Posterior cingulate gyrus (tissue), 11 donors: ENCODE data around the gene GARS1.
"Not testable (repeated sequence)": the region's sequence is repeated elsewhere in the genome, so short reads cannot be mapped to it uniquely, and the experiment has no call there.

ENCODE experiments used
- DNase-seq, 10 donors: peaks; one replicate each; pipeline versions ENCODE4 v3.0.0 to v3.0.0-alpha.2; 2020 to 2021; ENCODE audit warnings: mixed read lengths in 3 of 10
- intact Hi-C: fragments of 100-400 bp; cut with DNase I; formaldehyde crosslinking; loops from one replicate; pipeline ENCODE4 v1.15.1; 2023

Gene GARS1

GRCh38 chr7:30617359-30617758, 22.7 kb downstream of the GARS1 start:
- no peak for DNase-seq
- intact Hi-C loops, result no loop called here

GRCh38 chr7:30618080-30618676, 23.5 kb downstream of the GARS1 start:
- DNase-seq, result no peak
- intact Hi-C loops, result no loop called here

GRCh38 chr7:30618961-30619360, 24.3 kb downstream of the GARS1 start:
- intact Hi-C loops, result no loop called here
- DNase-seq, result no peak

GRCh38 chr7:30625283-30625682, 30.6 kb downstream of the GARS1 start:
- no peak for DNase-seq
- intact Hi-C loops, result loop anchor here (10.0 kb wide), 1 partner anchor 120 kb away; no protein-coding TSS in a partner anchor

GRCh38 chr7:30627026-30627425, 32.3 kb downstream of the GARS1 start:
- DNase-seq, result no peak
- intact Hi-C loops, result loop anchor here (10.0 kb wide), 1 partner anchor 118 kb away; no protein-coding TSS in a partner anchor

GRCh38 chr7:30630986-30631385, 36.3 kb downstream of the GARS1 start:
- no peak for DNase-seq
- intact Hi-C loops, result no loop called here

GRCh38 chr7:30633223-30633622, 38.5 kb downstream of the GARS1 start:
- no peak for DNase-seq
- intact Hi-C loops, result no loop called here

- no peak for DNase-seq
Observed at GRCh38 chr7:30634193-30634626, 39.5 kb downstream of the GARS1 start.

GRCh38 chr7:30634634-30635201, 40.0 kb downstream of the GARS1 start:
- no peak for DNase-seq
- intact Hi-C loops, result no loop called here

More at GRCh38 chr7:30634193-30634626, 39.5 kb downstream of the GARS1 start:
- intact Hi-C loops, result no loop called here

- no peak for DNase-seq
- intact Hi-C loops, result no loop called here
Observed at GRCh38 chr7:30635798-30636197, 41.1 kb downstream of the GARS1 start.

GRCh38 chr7:30642322-30642721, 47.6 kb downstream of the GARS1 start:
- intact Hi-C loops, DNase-seq: not testable (repeated sequence)

- intact Hi-C loops, result no loop called here
- no peak for DNase-seq
Observed at GRCh38 chr7:30642789-30643188, 48.1 kb downstream of the GARS1 start.

- intact Hi-C loops, result no loop called here
- peak in 1 of 10 donors; percentile 56 for DNase-seq
Observed at GRCh38 chr7:30644286-30644955, 49.7 kb downstream of the GARS1 start.

GRCh38 chr7:30645661-30646060, 51.0 kb downstream of the GARS1 start:
- intact Hi-C loops, result no loop called here
- peak in 1 of 10 donors; percentile 42 for DNase-seq

GRCh38 chr7:30646154-30646553, 51.5 kb downstream of the GARS1 start:
- intact Hi-C loops, result no loop called here

GRCh38 chr7:30647589-30648364, 53.1 kb downstream of the GARS1 start:
- peak in 1 of 10 donors; percentile 33 for DNase-seq
- intact Hi-C loops, result no loop called here

More at GRCh38 chr7:30646154-30646553, 51.5 kb downstream of the GARS1 start:
- peak in 1 of 10 donors; percentile 39 for DNase-seq

GRCh38 chr7:30648744-30649540, 54.3 kb downstream of the GARS1 start:
- DNase-seq, result peak in 2 of 10 donors; percentile 73 to 75
- intact Hi-C loops, result no loop called here

- peak in 1 of 10 donors; percentile 36 for DNase-seq
- intact Hi-C loops, result no loop called here
Observed at GRCh38 chr7:30649717-30650420, 55.2 kb downstream of the GARS1 start.

- intact Hi-C loops, result no loop called here
- peak in 1 of 10 donors; percentile 26 for DNase-seq
Observed at GRCh38 chr7:30650421-30650808, 55.7 kb downstream of the GARS1 start.
